NCI-H1092 (cell line): Measurements from ENCODE around the gene SLC2A4RG.

Source experiments
- DNase-seq: peaks from one replicate; lab custom pipeline; 2025; lab: John Stamatoyannopoulos, UW

The SLC2A4RG gene

DNA sequence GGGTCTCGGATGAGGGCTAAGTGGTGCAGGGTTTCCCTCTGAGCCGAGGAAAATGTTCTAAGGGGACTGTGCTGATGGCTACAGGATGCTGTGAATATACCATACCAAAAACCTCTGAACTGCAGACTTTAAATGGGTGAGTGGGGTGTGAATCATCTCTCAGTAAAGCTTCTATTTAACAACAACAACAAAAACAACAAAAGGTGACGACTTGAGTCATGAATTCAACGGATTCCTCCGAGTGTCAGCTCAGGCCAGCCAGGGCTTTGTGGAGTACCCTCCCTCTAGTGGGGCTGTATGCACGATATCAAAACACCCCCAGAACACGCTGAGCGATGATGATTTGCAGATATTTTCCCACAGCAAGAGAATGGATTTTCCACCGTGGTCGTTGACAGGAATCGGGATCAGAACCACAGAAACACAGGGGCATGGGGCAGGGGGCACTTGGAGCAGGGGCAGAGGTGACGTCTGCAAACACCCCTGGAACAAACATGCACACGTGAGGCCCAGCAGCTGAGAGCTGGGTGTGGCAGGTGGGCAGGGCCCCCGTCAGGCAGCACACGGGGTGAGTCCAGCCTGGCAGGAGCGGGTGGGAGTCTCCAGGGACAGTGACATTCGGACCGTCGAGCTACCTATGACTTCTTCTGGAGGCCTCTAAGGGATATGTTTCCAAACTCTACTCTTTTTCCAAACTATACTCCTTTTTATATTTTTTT, 38.6 kb downstream of the SLC2A4RG start:
- DNase-seq, result no peak

DNA sequence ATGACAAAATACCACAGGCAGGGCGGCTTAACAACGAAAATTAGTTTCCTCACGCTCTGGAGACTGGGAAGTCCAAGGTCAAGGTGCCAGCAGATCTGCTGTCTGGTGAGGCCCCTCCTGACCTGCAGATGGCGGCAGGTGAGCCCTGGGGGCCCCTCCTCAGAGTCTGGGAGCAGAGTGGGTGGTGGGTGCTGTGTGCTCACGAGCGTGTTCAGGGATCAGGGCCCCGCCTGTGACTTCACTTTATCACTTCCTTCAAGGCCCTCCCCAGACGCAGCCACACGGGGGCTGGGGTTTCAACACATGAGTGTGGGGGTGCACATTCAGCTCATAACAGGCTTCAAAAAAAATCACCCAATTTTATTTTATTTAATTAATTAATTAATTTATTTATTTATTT, 39.3 kb downstream of the SLC2A4RG start:
- no peak for DNase-seq

DNA sequence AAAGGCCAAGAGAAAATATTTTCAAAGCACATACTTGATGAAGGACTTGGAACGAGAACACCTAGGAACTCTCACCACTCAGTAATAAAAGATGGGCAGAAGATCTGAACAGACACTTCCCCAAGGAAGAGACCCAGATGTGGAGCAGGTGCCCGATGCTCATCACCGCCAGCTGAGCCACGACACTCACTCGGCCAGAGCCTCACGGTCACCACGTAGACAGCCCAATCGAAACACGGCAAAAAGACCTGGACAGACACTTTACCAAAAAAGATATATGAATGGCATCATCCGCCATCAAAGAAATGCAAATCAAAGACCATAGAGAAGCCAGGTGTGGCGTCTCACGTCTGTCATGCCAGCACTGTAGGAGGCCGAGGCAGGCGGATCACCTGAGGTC, 41.6 kb downstream of the SLC2A4RG start:
- DNase-seq, result no peak

DNA sequence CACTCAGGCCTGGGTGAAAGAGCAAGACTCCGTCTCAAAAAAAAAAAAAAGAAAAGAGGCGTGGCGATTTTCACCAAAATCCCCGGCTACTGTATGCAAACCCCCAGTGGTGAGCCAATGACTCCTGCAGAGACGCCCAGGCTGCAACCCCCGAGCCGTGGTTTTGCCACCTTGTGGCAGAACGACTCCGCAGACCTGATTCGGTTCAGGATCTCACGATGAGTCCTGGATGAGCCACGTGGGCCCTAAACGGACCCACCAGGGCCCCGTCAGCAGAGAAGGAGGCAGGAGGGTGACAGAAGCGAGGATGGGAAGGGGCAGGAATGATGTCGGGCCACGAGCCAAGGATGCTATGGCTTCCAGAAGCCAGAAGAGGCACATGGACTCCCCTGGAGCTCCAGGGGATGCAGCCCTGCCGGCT, 42.5 kb downstream of the SLC2A4RG start:
- DNase-seq, result no peak

DNA sequence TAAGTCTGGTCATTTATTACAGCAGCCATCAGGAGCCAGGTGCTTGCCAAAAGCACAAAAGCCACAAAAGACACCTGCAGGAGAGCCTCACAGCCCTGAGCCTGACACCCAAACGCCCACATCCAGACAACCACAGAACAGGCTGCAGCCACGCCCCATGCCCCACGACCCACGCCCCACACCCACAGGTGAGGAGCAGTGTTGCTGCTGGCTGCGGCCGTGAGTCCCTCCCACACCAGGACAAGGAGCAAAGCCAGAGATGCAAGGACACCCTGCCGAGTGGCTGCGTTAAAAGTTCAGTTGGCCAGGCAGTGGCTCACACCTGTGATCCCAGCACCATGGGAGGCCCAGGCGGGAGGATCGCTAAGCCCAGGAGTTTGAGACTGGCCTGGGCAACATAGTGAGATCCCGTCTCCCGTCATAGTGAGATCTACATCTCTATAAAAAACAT, 43.0 kb downstream of the SLC2A4RG start:
- no peak for DNase-seq

DNA sequence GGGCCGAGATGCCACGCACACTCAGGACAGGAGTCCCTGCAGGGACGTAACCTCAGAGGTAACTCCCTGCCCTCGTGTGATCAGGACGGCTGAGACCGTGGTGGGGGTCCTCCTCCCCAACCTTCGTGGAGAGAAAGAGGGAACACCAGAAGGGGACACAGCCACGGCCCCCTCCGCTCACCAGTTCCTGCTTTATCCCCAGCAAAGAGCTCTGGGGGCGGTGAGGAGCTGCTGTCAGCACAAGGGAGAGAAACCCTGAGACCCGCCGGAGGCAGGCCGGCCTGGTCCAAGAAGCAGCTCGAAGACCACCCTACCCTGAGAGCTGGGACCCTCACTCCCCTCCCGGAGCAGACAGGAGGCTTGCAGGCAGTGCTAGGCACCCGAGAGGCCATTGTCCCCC, 44.4 kb downstream of the SLC2A4RG start:
- no peak for DNase-seq

DNA sequence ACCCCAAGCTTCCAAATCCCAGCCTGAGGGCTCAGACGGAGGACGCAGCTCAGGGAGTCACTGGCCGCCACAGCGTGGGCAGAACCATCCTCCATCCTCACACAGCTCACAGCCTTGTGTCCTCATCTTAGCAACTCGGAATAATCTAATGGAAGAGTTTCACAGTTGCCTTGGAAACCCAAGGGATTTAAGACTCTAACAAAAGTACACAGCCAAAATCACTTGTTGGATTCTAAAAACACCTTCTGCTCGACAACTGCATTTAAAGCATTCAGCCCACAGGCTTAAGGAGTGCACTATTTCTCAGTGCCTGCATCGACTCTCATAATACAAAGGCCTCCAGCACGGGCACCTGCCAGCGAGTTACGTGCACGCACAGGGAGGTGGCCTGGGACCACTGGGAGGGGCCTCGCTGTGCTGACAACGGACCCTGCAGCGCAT, 46.1 kb downstream of the SLC2A4RG start:
- DNase-seq, result no peak

DNA sequence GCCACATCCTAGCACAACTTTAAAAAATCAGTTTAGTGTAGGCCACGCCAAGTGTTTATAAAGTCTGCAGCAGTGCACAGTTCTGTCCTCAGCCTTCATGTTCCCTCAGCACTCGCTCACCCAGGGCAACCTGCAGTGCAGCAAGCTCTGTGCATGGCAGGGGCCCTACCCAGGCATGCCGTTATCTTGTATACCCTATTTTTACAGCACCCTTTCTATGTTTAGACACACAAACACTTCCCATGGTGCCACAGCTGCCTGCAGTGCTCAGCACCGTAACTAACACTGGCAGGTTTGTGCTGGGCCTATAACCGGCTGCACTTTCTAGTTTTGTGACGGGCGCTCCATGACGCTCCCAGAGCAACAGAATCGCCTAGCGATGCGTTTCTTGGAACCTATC, 47.7 kb downstream of the SLC2A4RG start:
- DNase-seq, result no peak

DNA sequence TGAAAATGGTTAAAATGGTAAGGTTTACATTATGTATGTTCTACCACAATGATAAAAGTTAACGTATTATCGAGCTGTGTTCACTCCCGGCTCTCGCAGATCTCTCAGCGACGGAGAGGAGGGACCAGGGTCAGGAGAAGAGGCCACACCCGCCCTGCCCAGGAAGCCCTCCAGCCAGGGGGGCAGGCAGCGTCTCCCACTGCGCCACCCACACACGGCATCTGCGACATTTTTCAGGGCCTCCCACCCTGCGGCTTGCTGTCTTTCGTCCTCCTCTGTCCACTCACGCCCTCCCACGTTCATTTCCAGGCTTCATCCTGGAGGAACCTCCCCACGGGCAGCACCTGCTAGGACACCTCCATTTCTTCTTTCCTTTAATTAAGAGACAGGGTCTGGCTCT, 48.2 kb downstream of the SLC2A4RG start:
- DNase-seq, result no peak

DNA sequence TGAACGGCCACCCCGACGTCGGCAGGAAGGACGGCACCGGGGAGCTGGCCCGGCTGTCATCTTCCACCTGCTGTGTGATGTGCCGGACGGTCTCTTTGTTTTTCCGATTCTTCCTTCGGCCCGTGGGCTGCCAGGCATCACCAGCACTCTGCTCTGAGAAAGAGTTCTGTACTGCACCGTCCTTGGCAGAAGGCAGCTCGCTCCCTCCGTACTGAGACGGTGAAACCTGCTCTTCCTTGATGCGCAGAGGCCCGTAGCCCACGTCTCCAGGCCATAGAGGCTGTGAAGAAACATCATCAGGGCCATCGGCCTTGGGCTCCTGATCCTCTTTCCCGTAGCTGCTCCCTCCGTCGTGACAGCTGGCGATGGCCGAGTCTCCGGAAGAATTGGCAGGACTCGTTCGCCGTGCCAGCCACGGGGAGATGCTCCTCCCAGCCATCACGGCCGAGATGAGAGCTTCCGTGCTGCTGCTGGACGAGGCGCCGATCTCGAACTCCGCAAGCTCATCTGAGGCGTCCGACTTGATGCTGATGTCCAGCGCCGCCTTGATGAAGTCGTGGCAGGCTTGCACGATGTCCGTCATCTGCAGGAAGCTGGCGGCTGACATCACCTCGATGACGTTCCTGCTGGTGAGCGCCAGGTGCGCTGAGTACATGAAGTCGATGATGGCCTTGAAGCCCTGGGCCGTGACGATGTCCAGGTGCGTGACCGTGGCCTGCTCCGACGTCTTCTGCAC, 50.4 kb downstream of the SLC2A4RG start:
- DNase-seq, result no peak

DNA sequence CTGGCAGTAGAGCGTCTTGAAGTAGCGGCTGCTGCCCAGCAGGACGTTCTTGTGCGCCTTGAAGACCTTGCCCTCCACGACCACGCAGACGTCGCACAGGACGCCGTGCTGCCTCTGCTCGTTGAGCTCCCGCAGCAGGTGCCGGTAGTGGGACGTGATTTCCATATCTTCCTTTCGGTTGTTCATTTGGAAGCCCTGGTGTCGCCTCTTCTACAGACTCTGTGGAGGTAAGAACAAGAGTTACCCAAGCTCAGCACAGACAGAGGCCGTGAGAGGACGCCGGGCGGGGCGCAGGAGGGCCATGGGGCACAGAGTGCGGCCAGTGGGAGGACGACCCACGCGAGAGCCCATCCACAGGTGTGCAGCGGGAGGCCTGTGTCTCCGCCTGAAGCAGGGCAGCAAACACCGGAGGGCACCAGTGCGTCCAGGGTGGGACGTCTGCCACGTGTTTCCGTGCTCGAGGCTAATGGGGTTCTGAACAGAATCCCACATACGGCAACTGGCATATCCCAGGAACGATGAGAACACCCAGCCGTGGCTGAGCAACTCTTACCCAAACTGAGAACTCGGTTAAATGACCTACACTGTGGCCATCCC, 51.1 kb downstream of the SLC2A4RG start:
- DNase-seq, result no peak

DNA sequence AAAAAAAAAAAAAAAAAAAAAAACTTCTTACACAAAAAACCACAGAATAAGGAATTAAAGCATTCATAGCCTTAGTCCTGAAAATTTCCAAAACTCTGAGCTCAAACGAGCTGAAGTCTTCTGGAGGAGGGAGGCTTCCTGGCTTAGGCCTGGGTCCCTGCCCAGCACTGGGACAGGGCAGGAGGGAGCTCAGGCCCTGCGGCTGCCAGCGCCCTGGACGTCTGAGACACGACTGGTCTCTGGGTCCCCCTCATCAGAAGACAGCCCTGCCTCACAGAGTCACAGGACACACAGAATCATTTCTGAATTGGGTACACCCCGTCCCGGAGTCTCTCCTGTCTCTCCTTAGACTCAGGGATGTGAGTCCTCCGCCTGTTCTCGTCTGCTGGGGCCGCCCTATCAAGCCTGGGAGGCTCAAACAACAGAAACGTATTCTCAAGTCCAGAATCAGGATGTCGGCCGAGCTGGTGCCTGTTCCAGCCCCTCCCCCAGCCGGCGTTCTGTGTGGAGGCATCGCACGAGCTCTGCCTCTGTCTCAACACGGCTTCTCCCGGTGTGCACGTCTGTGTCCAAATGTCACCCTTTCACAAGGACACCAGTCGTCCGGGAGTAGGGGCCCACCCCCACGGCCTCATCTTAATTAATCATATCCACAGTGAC, 52.1 kb downstream of the SLC2A4RG start:
- no peak for DNase-seq

DNA sequence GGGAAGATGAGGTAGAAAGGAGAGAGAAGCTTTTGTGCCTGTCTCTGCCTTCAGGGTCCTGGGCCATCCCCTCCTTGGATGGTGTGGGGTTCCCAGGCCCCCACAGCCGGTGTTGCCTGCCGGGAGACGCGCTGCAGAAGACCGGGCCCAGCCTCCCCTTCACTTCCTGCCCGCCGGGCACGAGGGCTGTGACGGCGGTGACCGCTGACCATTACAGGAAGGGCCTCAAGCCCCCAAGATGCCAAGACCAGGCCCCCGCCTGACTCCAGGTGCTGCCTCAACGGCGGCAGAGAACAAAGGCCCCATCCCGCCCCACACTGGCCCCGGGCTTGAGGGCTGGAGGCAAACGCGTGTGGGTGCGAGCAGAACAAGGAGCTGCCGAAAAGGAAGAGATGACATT, 53.3 kb downstream of the SLC2A4RG start:
- no peak for DNase-seq
